ENCODE data around the gene C14orf119.

Gene C14orf119

GRCh38 chr14:23145794-23146350 lies 50.6 kb downstream of the C14orf119 start:
- Histone ChIP-seq H3K9me3 (ENCODE audit: low read length) (no peaks in the 10 kb centered on the region), H3K9me2 (ENCODE audit: low read depth, low read length) (no peaks in the 10 kb centered on the region), H3K79me2 (ENCODE audit: insufficient read depth, low read length) (no peaks in the 10 kb centered on the region), H3K27ac (ENCODE audit: low read depth, low read length, poor library complexity, severe bottlenecking) (no peak overlapping the region), H3K36me3 (ENCODE audit: insufficient read depth, low read length) (no peaks in the 10 kb centered on the region), H3K9ac (ENCODE audit: low read length) (no peak overlapping the region), H2AFZ (ENCODE audit: low read length) (no peak overlapping the region), H3F3A (ENCODE audit: insufficient read depth, low read length) (no peaks in the 10 kb centered on the region), H3K27me3 (ENCODE audit: insufficient read depth, low read length) (peaks cover 11% of the 10 kb centered on the region; the same call in 1 of the 2 replicates), H3K4me1 (ENCODE audit: insufficient read depth, low read length, severe bottlenecking) (no peaks in the 10 kb centered on the region), H4K20me1 (ENCODE audit: insufficient read depth, low read length) (no peaks in the 10 kb centered on the region), H3K4me3 (ENCODE audit: low read depth, low read length, poor library complexity, severe bottlenecking) (no peak overlapping the region), H3K4me2 (ENCODE audit: low read length) (no peak overlapping the region)
- no peak for TF ChIP-seq CTCF (IDR thresholded peaks at IDR 0.05; ENCODE audit: low read length)
- no peak for TF ChIP-seq EZH2 (IDR thresholded peaks at IDR 0.05; ENCODE audit: borderline replicate concordance, low read length)

GRCh38 chr14:23146351-23146910 lies 51.1 kb downstream of the C14orf119 start:
- Histone ChIP-seq H3K79me2 (ENCODE audit: insufficient read depth, low read length) (no peaks in the 10 kb centered on the region), H3F3A (ENCODE audit: insufficient read depth, low read length) (no peaks in the 10 kb centered on the region), H2AFZ (ENCODE audit: low read length) (no peak overlapping the region), H3K4me1 (ENCODE audit: insufficient read depth, low read length, severe bottlenecking) (no peaks in the 10 kb centered on the region), H3K4me2 (ENCODE audit: low read length) (no peak overlapping the region), H3K9me3 (ENCODE audit: low read length) (no peaks in the 10 kb centered on the region), H4K20me1 (ENCODE audit: insufficient read depth, low read length) (no peaks in the 10 kb centered on the region), H3K4me3 (ENCODE audit: low read depth, low read length, poor library complexity, severe bottlenecking) (no peak overlapping the region), H3K9ac (ENCODE audit: low read length) (no peak overlapping the region), H3K27ac (ENCODE audit: low read depth, low read length, poor library complexity, severe bottlenecking) (no peak overlapping the region), H3K36me3 (ENCODE audit: insufficient read depth, low read length) (no peaks in the 10 kb centered on the region), H3K27me3 (ENCODE audit: insufficient read depth, low read length) (peaks cover 11% of the 10 kb centered on the region; the same call in 1 of the 2 replicates), H3K9me2 (ENCODE audit: low read depth, low read length) (no peaks in the 10 kb centered on the region)
- TF ChIP-seq EZH2 (IDR thresholded peaks at IDR 0.05; ENCODE audit: borderline replicate concordance, low read length), result no peak
- TF ChIP-seq CTCF (IDR thresholded peaks at IDR 0.05; ENCODE audit: low read length), result no peak

GRCh38 chr14:23146980-23147379 lies 51.7 kb downstream of the C14orf119 start:
- H3K79me2 ChIP-seq (ENCODE audit: insufficient read depth, low read length), result no peaks in the 10 kb centered on the region
- H2AFZ ChIP-seq (ENCODE audit: low read length), result no peak overlapping the region
- TF ChIP-seq EZH2 (IDR thresholded peaks at IDR 0.05; ENCODE audit: borderline replicate concordance, low read length) (no peak), CTCF (IDR thresholded peaks at IDR 0.05; ENCODE audit: low read length) (no peak)
- H3K4me3 ChIP-seq (ENCODE audit: low read depth, low read length, poor library complexity, severe bottlenecking), result no peak overlapping the region
- no peaks in the 10 kb centered on the region for H3K36me3 ChIP-seq (ENCODE audit: insufficient read depth, low read length)
- no peak overlapping the region for H3K9ac ChIP-seq (ENCODE audit: low read length)
- H4K20me1 ChIP-seq (ENCODE audit: insufficient read depth, low read length), result no peaks in the 10 kb centered on the region
- H3K9me2 ChIP-seq (ENCODE audit: low read depth, low read length), result no peaks in the 10 kb centered on the region
- no peaks in the 10 kb centered on the region for H3K4me1 ChIP-seq (ENCODE audit: insufficient read depth, low read length, severe bottlenecking)
- no peaks in the 10 kb centered on the region for H3F3A ChIP-seq (ENCODE audit: insufficient read depth, low read length)
- H3K27ac ChIP-seq (ENCODE audit: low read depth, low read length, poor library complexity, severe bottlenecking), result no peak overlapping the region
- H3K4me2 ChIP-seq (ENCODE audit: low read length), result no peak overlapping the region
- peaks cover 11% of the 10 kb centered on the region; the same call in 1 of the 2 replicates for H3K27me3 ChIP-seq (ENCODE audit: insufficient read depth, low read length)
- no peaks in the 10 kb centered on the region for H3K9me3 ChIP-seq (ENCODE audit: low read length)
